OCI-LY1 (cell line): ENCODE measurements around the gene ASCL5.

Source experiments
- EZH2 ChIP-seq: fragments of 200-600 bp; sonication (generic), shearing (Covaris generic); IDR thresholded peaks from 2 replicates; pipeline ENCODE4 v1.8.0; 2017; ENCODE audit warnings: borderline replicate concordance, mixed run types, mild to moderate bottlenecking, antibody characterized with exemption, low read length, moderate library complexity, mixed read lengths
- TF ChIP-seq, protein P1 (sequence below): fragments of 200-600 bp; sonication (generic), shearing (Covaris generic); IDR thresholded peaks from 2 replicates; pipeline ENCODE4 v1.5.1; 2017; ENCODE audit warnings: mild to moderate bottlenecking, antibody characterized with exemption, low read length, moderate library complexity, mixed read lengths

DNA sequence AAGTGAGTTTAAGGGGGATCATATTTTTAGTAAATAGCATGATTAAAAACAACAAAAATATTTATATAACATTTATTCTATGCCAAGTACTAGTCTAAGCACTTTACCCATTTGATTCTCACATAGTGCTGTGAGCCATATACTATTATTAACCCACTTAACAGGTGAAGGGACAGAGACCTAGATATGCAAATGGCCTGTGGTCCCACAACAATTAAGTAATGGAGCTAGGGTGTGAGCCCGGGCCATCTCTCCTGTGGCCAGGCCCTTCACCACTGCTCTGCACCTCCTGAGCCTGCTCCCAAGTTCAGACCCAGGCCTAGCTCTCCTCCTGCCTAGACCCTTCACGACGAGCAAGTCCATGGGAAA is 537 bp downstream of the ASCL5 start:
- TF ChIP-seq, protein P1, sequence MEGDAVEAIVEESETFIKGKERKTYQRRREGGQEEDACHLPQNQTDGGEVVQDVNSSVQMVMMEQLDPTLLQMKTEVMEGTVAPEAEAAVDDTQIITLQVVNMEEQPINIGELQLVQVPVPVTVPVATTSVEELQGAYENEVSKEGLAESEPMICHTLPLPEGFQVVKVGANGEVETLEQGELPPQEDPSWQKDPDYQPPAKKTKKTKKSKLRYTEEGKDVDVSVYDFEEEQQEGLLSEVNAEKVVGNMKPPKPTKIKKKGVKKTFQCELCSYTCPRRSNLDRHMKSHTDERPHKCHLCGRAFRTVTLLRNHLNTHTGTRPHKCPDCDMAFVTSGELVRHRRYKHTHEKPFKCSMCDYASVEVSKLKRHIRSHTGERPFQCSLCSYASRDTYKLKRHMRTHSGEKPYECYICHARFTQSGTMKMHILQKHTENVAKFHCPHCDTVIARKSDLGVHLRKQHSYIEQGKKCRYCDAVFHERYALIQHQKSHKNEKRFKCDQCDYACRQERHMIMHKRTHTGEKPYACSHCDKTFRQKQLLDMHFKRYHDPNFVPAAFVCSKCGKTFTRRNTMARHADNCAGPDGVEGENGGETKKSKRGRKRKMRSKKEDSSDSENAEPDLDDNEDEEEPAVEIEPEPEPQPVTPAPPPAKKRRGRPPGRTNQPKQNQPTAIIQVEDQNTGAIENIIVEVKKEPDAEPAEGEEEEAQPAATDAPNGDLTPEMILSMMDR = no peak
- no peak for TF ChIP-seq EZH2
